ENCODE results near the gene SPATC1L.
"Not testable (repeated sequence)": the region's sequence is repeated elsewhere in the genome, so short reads cannot be mapped to it uniquely, and the experiment has no call there.

The SPATC1L gene

GRCh38 chr21:46176443-46177129, 7.7 kb downstream of the SPATC1L start:
- DNase-seq; H4K8ac ChIP-seq (ENCODE audit: low read length); H3K4me1 ChIP-seq (ENCODE audit: control insufficient read depth, insufficient read depth, low read depth, low read length); H3K14ac ChIP-seq (ENCODE audit: low read length in 2 of 2); H3K4me3 ChIP-seq (ENCODE audit: insufficient read depth in 1 of 2, low read depth in 1 of 2, low read length in 2 of 2); H3K9ac ChIP-seq (ENCODE audit: low read length); H3K4ac ChIP-seq (ENCODE audit: low read depth in 1 of 2, low read length in 2 of 2); H3K18ac ChIP-seq (ENCODE audit: low read depth in 1 of 2, low read length in 2 of 2); H2BK15ac ChIP-seq (ENCODE audit: low read depth, poor library complexity, severe bottlenecking); H3K27me3 ChIP-seq (ENCODE audit: control insufficient read depth in 1 of 2, insufficient read depth in 1 of 2, low read length in 2 of 2); H3K23ac ChIP-seq (ENCODE audit: low read length in 2 of 2); H2BK12ac ChIP-seq (ENCODE audit: low read length in 2 of 2); H4K91ac ChIP-seq (ENCODE audit: low read length); H2AFZ ChIP-seq (ENCODE audit: low read depth, low read length); H2AK5ac ChIP-seq (ENCODE audit: low read length, severe bottlenecking); H3K4me2 ChIP-seq (ENCODE audit: low read length, poor library complexity, severe bottlenecking); H2BK120ac ChIP-seq (ENCODE audit: low read depth, low read length); H3K27ac ChIP-seq (ENCODE audit: low read length, poor library complexity, severe bottlenecking); H2BK5ac ChIP-seq (ENCODE audit: low read depth, low read length, poor library complexity, severe bottlenecking): not testable (repeated sequence)
- H3K9me3 ChIP-seq (ENCODE audit: control insufficient read depth, low read length): peaks cover 22% of the 10 kb centered on the region
- peaks cover 25% of the 10 kb centered on the region for H3K79me1 ChIP-seq (replicated peaks; ENCODE audit: low read length, poor library complexity, severe bottlenecking)
- 87% methylated on average over 3 of the region's 3 CpGs for WGBS
- H3K36me3 ChIP-seq (ENCODE audit: control insufficient read depth in 1 of 2, insufficient read depth in 2 of 2, low read depth in 1 of 2, low read length in 2 of 2): peaks cover 0 to 30% of the 10 kb centered on the region in 2 experiments

DNA sequence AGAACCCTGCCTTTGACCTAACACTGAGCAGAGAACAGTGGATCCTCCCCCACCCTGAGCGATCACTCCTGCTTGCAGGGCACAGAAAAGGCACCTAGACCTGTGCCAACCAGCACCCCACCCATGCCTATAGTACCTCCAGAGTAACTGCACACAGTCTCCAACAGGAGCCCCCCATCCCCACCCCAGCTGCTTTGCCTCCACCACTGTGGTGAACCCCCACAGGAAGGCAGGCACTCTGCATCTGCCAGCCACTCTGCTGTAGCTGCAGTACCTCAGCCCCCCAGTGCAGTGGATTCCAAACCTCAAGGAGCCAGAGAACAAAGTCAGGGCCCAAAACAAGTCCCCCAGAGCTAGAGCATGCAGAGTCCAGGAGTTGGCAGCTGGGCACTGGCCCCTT, 10.7 kb downstream of the SPATC1L start:
- no peak overlapping the region for H2BK120ac ChIP-seq (ENCODE audit: low read depth, low read length)
- H3K27me3 ChIP-seq (ENCODE audit: control insufficient read depth in 1 of 2, insufficient read depth in 1 of 2, low read length in 2 of 2): no peaks in the 10 kb centered on the region
- H4K91ac ChIP-seq (ENCODE audit: low read length): no peak overlapping the region
- no peak overlapping the region for H3K18ac ChIP-seq (ENCODE audit: low read depth in 1 of 2, low read length in 2 of 2)
- no peak overlapping the region for H3K4ac ChIP-seq (ENCODE audit: low read depth in 1 of 2, low read length in 2 of 2)
- no peak overlapping the region for H3K27ac ChIP-seq (ENCODE audit: low read length, poor library complexity, severe bottlenecking)
- H3K4me2 ChIP-seq (ENCODE audit: low read length, poor library complexity, severe bottlenecking): no peak overlapping the region
- no peak for DNase-seq
- 92% methylated on average over 1 of the region's 1 CpG for WGBS
- H3K23ac ChIP-seq (ENCODE audit: low read length in 2 of 2): no peak overlapping the region
- no peak overlapping the region for H2BK5ac ChIP-seq (ENCODE audit: low read depth, low read length, poor library complexity, severe bottlenecking)
- peaks cover 22% of the 10 kb centered on the region for H3K9me3 ChIP-seq (ENCODE audit: control insufficient read depth, low read length)
- H3K79me1 ChIP-seq (replicated peaks; ENCODE audit: low read length, poor library complexity, severe bottlenecking): peaks cover 21% of the 10 kb centered on the region
- no peak overlapping the region for H2BK12ac ChIP-seq (ENCODE audit: low read length in 2 of 2)
- no peak overlapping the region for H2AFZ ChIP-seq (ENCODE audit: low read depth, low read length)
- H3K4me3 ChIP-seq (ENCODE audit: insufficient read depth in 1 of 2, low read depth in 1 of 2, low read length in 2 of 2): no peak overlapping the region
- H2BK15ac ChIP-seq (ENCODE audit: low read depth, poor library complexity, severe bottlenecking): no peak overlapping the region
- H4K8ac ChIP-seq (ENCODE audit: low read length): no peak overlapping the region
- no peak overlapping the region for H3K9ac ChIP-seq (ENCODE audit: low read length)
- no peak overlapping the region for H2AK5ac ChIP-seq (ENCODE audit: low read length, severe bottlenecking)
- no peak overlapping the region for H3K14ac ChIP-seq (ENCODE audit: low read length in 2 of 2)
- no peaks in the 10 kb centered on the region for H3K4me1 ChIP-seq (ENCODE audit: control insufficient read depth, insufficient read depth, low read depth, low read length)
- peaks cover 0 to 10% of the 10 kb centered on the region in 2 experiments for H3K36me3 ChIP-seq (ENCODE audit: control insufficient read depth in 1 of 2, insufficient read depth in 2 of 2, low read depth in 1 of 2, low read length in 2 of 2)

GRCh38 chr21:46172863-46173528, 11.3 kb downstream of the SPATC1L start:
- Histone ChIP-seq H3K14ac (ENCODE audit: low read length in 2 of 2) (no peak overlapping the region), H3K4me2 (ENCODE audit: low read length, poor library complexity, severe bottlenecking) (no peak overlapping the region), H2BK5ac (ENCODE audit: low read depth, low read length, poor library complexity, severe bottlenecking) (no peak overlapping the region), H3K4me3 (ENCODE audit: insufficient read depth in 1 of 2, low read depth in 1 of 2, low read length in 2 of 2) (no peak overlapping the region), H3K23ac (ENCODE audit: low read length in 2 of 2) (no peak overlapping the region), H3K9me3 (ENCODE audit: control insufficient read depth, low read length) (peaks cover 22% of the 10 kb centered on the region), H4K8ac (ENCODE audit: low read length) (no peak overlapping the region), H3K36me3 (ENCODE audit: control insufficient read depth in 1 of 2, insufficient read depth in 2 of 2, low read depth in 1 of 2, low read length in 2 of 2) (peaks cover 0 to 15% of the 10 kb centered on the region in 2 experiments), H2BK12ac (ENCODE audit: low read length in 2 of 2) (no peak overlapping the region), H2BK15ac (ENCODE audit: low read depth, poor library complexity, severe bottlenecking) (no peak overlapping the region), H2BK120ac (ENCODE audit: low read depth, low read length) (no peak overlapping the region), H3K9ac (ENCODE audit: low read length) (no peak overlapping the region), H4K91ac (ENCODE audit: low read length) (peak overlapping the region; percentile 7), H3K27me3 (ENCODE audit: control insufficient read depth in 1 of 2, insufficient read depth in 1 of 2, low read length in 2 of 2) (no peaks in the 10 kb centered on the region), H2AK5ac (ENCODE audit: low read length, severe bottlenecking) (no peak overlapping the region), H3K4me1 (ENCODE audit: control insufficient read depth, insufficient read depth, low read depth, low read length) (no peaks in the 10 kb centered on the region), H3K27ac (ENCODE audit: low read length, poor library complexity, severe bottlenecking) (no peak overlapping the region), H3K4ac (ENCODE audit: low read depth in 1 of 2, low read length in 2 of 2) (no peak overlapping the region), H3K18ac (ENCODE audit: low read depth in 1 of 2, low read length in 2 of 2) (no peak overlapping the region), H3K79me1 (replicated peaks; ENCODE audit: low read length, poor library complexity, severe bottlenecking) (peaks cover 21% of the 10 kb centered on the region), H2AFZ (ENCODE audit: low read depth, low read length) (no peak overlapping the region)
- DNase-seq: no peak
- WGBS: 87% methylated on average over 6 of the region's 6 CpGs

DNA sequence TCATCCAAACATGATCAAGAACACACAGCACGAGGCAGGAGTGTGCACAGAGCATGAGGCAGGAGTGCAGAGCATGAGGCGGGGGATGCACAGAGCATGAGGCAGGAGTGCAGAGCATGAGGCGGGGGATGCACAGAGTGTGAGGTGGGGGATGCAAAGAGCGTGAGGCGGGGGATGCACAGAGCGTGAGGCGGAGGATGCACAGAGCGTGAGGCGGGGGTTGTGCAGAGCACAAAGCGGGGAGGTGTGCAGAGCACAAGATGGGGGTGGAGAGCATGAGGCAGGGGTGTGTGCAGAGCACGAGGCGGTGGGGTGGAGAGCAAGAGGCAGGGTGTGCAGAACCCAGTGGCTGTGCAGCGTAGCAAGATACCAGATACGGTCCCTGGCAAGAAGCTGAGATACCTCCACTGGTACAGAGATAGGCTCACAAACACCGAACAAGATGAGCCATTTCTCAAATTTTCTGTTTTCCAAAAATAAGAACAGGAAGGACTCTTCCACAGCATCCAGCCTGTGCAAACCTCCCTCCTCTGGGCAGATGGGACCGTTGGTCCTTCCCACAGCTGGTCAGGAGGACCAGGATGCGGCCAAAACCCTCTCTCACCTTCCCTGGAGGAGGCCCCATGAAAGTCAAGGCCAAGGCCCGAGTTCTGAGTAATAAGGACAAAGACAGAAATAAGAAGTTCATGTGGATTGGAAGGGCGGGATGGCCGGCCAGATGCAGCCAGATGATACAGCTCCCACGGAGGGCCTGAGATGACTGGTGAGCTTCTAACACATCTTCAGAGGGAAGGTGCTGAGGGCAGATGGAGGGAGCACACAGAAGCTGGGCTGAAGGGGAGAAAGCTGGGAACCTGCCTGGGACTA, 12.0 kb downstream of the SPATC1L start:
- peak overlapping the region; percentile 7 for H4K91ac ChIP-seq (ENCODE audit: low read length)

More for the DNA sequence above, 12.0 kb downstream of the SPATC1L start:
- H2BK12ac ChIP-seq (ENCODE audit: low read length in 2 of 2): no peak overlapping the region
- no peak overlapping the region for H3K4ac ChIP-seq (ENCODE audit: low read depth in 1 of 2, low read length in 2 of 2)
- no peak overlapping the region for H3K4me2 ChIP-seq (ENCODE audit: low read length, poor library complexity, severe bottlenecking)
- peaks cover 21% of the 10 kb centered on the region for H3K79me1 ChIP-seq (replicated peaks; ENCODE audit: low read length, poor library complexity, severe bottlenecking)
- H4K8ac ChIP-seq (ENCODE audit: low read length): no peak overlapping the region
- H2BK120ac ChIP-seq (ENCODE audit: low read depth, low read length): no peak overlapping the region
- no peak overlapping the region for H3K4me3 ChIP-seq (ENCODE audit: insufficient read depth in 1 of 2, low read depth in 1 of 2, low read length in 2 of 2)
- H3K9me3 ChIP-seq (ENCODE audit: control insufficient read depth, low read length): peaks cover 18% of the 10 kb centered on the region
- no peaks in the 10 kb centered on the region for H3K27me3 ChIP-seq (ENCODE audit: control insufficient read depth in 1 of 2, insufficient read depth in 1 of 2, low read length in 2 of 2)
- H3K18ac ChIP-seq (ENCODE audit: low read depth in 1 of 2, low read length in 2 of 2): no peak overlapping the region
- peaks cover 0 to 16% of the 10 kb centered on the region in 2 experiments for H3K36me3 ChIP-seq (ENCODE audit: control insufficient read depth in 1 of 2, insufficient read depth in 2 of 2, low read depth in 1 of 2, low read length in 2 of 2)
- H2AFZ ChIP-seq (ENCODE audit: low read depth, low read length): no peak overlapping the region
- H3K9ac ChIP-seq (ENCODE audit: low read length): no peak overlapping the region
- WGBS: 86% methylated on average over 21 of the region's 21 CpGs
- no peak overlapping the region for H2BK5ac ChIP-seq (ENCODE audit: low read depth, low read length, poor library complexity, severe bottlenecking)
- H2BK15ac ChIP-seq (ENCODE audit: low read depth, poor library complexity, severe bottlenecking): no peak overlapping the region
- H3K4me1 ChIP-seq (ENCODE audit: control insufficient read depth, insufficient read depth, low read depth, low read length): no peaks in the 10 kb centered on the region
- no peak overlapping the region for H3K23ac ChIP-seq (ENCODE audit: low read length in 2 of 2)
- H2AK5ac ChIP-seq (ENCODE audit: low read length, severe bottlenecking): no peak overlapping the region
- no peak for DNase-seq
- H3K27ac ChIP-seq (ENCODE audit: low read length, poor library complexity, severe bottlenecking): no peak overlapping the region
- H3K14ac ChIP-seq (ENCODE audit: low read length in 2 of 2): peak overlapping the region in 1 of 2 experiments; percentile 73
